OCI-LY1 (cell line): ENCODE results near the gene MPPED1.

Source experiments
- CTCF ChIP-seq: fragments of 200-600 bp; sonication (generic), shearing (Covaris generic); IDR thresholded peaks from 2 replicates; pipeline ENCODE4 v1.5.1; 2017; ENCODE audit warnings: mild to moderate bottlenecking, antibody characterized with exemption, low read length, moderate library complexity, mixed read lengths
- EZH2 ChIP-seq: fragments of 200-600 bp; sonication (generic), shearing (Covaris generic); IDR thresholded peaks from 2 replicates; pipeline ENCODE4 v1.8.0; 2017; ENCODE audit warnings: borderline replicate concordance, mixed run types, mild to moderate bottlenecking, antibody characterized with exemption, low read length, moderate library complexity, mixed read lengths

GRCh38 chr22:43553451-43554258 lies 141.8 kb downstream of the MPPED1 start:
- TF ChIP-seq EZH2 (no peak), CTCF (no peak)
